Activated effector memory CD4-positive, alpha-beta T cell treated with anti-CD3 and anti-CD28 coated beads, Interleukin-2, amount 50 U/mL, for 16 hours (primary cell): Measurements from ENCODE around the gene SEC61A1.

Source experiments
- DNase-seq: peaks from one replicate; pipeline ENCODE4 v3.0.0-alpha.2; 2020

SEC61A1 gene

DNA sequence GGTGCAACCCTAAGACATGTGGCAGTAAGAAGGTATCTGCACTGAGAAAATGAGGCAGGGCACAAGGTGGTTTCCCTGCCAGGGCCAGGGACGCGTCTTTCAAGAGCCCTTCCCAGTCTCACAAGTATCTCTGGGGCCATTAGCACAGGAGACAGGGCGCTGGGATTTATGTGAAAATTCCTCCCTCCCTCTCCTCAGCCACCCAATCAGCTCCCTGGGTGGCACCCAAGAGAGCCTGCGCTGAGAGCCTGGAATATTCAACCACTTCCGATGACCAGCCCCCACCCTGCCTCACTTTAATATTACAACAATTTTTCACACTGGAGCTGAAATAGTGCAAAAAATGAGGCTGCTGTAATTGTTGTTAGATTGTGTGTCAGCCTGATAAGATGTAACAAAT is 26.1 kb downstream of the SEC61A1 start:
- no peak for DNase-seq

DNA sequence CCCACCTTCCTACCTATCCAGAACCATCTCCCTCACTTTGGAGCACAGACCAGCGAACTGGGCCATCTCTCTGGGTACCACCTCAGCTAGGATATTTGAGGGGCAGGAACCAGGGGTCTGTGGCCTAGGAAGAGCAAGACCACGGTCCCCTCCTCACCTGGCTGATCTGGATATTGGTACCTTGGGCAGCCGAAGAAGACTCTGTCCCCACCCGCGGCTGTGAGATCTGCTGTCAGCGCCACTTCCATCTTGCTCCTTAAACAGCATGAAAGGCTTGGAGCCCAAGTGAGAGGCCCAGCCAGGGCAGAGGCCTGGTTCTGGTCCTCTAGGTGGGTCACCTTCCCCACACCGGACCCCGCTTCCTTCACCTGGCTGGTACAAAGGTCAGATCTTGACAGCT is 26.6 kb downstream of the SEC61A1 start:
- no peak for DNase-seq

DNA sequence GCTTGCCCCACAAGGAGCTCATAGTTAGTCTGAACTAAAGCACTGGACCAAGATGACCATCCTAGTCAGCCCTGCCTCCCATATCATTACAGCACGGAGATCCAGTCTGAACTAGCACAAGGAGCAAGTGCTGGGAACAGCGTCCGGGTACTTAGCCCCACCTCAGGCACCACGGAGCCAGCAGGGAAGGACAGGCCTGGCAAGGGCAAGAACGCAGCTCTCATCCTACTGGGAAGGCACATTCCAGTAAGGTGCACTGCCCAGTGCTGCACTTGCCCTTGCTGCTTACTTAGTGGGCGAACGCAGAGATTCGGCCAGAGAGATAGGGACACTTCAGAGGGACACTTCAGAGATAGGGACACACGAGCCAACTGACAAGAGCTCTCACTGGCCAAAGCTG is 27.6 kb downstream of the SEC61A1 start:
- DNase-seq, result no peak

DNA sequence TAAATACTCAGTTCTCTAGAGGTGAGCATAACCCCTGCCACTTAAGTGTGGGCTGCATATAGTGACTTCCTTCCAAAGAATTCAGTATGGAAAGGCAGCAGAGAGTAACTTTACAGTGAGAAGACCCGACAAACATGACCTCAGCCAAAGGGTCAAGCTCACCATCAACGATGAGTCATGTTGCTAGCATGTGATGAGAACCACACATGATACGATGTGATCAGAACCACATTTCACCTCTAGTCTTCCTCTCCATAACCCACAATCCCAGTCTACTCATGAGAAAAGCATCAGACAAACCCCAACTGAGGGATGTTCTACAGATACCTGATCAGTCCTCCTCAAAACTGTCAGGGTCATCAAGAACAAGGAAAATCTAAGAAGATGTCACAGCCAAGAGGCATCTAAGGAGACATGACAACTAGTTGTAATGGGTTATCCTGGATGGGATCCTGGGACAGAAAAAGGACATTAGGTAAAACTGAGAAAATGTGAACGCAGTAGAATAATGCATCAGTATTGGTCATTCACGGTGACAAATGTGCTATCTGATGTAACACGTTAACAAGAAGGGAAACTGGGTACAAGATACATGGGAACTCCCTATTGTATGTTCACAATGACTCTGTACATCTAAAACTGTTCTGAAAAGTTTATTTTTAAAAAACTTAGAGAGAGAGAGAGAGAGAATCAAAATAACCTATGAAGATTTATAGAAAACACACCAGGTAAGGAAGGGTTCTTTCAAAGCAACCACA is 28.3 kb downstream of the SEC61A1 start:
- no peak for DNase-seq

DNA sequence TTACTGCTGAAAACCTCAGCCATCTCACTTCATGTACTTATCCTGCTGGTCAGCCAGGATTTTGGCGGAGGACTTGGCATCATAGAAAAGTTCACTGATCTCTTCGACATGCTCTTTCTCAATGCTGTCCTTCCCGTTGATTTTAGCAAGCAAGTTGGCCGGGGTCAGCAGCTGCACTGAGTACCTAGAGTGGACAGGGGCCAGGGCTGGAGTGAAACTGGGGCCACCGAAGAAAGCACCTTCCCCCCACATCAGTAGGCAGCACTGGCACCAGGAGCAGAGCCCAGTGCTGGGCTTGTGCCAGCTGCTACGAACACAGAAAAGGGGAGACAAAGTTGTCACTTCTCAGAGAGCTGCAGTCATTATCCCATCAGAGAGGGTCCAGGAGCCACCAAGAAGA is 29.0 kb downstream of the SEC61A1 start:
- no peak for DNase-seq

DNA sequence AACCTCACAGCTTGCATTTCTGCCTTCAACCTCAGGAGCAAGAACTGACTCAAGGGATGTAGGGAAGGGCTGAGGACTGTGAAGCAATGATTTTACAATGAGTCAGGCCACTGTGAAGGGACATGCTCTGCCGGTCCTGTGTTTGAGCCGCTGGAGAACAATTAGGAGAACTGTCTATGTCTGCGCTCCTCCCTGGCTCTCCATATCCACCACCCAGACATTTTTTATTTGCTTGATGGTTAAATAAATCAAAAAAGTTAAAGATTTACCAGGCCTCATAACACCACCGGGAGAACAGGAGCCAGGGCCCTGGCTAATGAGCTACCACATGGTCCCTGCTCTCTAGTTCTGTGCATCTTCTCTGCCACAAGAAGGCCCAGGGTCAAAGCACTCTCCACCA is 29.6 kb downstream of the SEC61A1 start:
- no peak for DNase-seq

DNA sequence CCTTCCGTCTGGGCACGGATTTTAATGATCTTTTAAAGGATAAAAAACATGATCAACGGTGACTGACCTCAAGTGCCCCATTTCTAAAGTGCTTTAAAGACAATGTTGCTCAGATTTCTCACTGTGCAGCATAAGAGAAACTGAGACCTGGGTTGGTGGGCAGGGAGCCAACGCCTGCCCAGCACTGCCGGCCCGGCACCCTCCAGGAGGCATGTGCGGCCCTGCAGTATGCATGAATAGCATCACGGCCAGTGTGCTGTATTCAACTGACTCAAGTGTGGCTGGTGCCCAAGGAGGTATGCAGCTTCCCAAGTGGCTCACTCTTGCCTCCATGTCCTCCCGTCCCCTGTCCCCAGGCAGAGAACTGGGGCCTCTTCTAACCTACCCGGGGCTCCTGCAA is 30.3 kb downstream of the SEC61A1 start:
- no peak for DNase-seq

DNA sequence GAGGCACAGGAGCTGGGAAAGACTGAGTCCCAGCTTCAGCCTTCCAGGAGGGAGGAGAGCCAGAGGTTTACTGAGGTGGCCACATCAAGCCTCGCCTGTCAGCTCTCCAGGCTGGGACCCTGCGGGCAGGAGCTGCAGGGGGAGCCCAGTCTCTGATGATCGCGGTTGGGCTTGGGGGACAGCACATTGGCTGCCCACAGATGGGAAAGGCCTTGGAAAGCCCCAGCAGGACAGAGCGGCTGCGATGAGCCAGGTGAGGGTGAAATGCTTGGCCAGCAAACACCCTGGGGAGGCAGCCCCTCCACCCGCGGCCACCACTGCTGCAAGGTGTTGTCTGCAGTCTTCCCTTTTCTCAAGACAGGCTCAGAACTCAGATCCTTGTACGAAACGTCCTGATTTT is 31.2 kb downstream of the SEC61A1 start:
- no peak for DNase-seq

DNA sequence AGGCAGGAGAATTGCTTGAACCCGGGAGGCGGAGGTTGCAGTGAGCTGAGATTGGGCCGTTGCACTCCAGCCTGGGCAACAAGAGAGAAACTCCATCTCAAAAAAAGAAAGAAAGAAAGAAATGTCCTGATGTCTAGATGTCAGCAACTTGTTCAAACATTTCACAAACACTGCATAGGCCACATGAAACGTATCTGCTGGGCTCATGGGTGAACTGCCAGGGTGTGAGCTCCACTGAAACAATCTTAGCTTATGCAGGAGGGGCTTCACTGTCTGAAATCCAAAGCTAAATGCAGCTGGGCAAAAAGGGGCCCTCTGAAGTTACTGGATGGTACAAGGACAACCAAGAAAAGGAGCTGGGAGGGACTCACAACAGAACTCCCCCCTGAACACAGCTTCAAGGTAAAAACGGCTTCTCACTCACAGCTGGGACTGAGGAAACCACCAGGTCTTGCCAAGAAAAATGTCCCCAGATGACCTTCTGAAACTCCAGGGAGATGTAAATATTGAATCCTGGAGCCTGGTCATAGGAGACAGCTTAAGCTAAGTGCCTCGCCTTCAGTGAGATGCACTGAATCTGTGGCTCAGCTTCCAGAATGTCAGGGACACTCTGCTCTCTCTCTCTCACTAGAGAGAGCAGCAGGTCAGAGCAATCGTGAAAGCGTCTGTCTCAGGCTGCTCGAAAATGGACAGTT is 31.9 kb downstream of the SEC61A1 start:
- DNase-seq, result no peak

DNA sequence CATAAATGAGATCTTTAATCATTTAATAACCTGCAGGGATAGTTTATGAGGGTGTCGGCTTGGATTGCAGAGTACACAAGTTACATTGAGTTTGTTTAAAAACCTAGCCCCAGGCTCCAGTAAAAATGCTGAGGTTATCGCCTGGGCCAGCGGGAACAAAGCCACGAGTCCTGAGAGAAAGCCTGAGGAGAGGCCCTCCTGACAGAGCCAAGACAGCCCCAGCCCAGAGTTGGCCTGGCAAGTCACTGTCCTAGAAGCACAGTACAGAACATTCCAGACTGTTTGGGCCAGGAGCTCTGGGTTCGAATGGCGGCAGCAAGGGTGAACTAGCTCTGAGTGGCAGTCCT is 32.4 kb downstream of the SEC61A1 start:
- no peak for DNase-seq

DNA sequence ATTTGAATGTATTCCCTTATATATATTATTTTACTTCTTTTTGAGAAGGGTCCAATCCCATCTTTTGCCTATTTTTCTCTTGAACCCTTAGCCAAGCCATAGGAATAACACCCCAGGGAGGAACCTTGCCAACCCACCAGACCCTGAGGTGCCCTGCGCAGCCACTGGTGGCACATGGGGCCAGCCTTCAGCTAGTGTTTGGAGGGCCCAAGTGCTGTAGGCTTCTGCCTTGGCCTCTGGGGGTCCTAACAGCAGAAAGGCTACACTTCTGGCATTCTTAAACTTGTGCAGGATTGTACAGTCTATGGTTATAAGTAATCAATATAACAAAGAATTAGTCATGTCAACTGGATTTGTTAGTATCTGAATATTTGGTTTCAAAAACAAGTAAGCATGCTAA is 36.9 kb downstream of the SEC61A1 start:
- no peak for DNase-seq

DNA sequence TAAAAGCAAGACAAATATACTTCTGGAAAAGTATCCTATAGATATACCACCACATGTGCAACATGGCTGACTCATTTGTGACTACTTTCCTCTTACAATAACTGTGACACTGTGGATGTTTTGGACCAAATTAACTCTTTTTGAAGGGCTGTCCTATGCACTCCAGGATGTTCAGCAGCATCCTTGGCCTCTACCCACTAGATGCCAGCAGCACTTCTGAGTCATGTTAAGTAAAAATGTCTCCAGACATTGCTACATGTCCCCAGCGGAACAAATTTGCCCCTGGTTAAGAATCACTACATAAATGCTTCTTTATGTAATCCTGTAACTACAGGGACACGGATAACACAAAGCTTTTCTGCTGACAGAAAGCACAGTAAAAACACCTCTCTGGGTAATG is 39.3 kb downstream of the SEC61A1 start:
- no peak for DNase-seq

DNA sequence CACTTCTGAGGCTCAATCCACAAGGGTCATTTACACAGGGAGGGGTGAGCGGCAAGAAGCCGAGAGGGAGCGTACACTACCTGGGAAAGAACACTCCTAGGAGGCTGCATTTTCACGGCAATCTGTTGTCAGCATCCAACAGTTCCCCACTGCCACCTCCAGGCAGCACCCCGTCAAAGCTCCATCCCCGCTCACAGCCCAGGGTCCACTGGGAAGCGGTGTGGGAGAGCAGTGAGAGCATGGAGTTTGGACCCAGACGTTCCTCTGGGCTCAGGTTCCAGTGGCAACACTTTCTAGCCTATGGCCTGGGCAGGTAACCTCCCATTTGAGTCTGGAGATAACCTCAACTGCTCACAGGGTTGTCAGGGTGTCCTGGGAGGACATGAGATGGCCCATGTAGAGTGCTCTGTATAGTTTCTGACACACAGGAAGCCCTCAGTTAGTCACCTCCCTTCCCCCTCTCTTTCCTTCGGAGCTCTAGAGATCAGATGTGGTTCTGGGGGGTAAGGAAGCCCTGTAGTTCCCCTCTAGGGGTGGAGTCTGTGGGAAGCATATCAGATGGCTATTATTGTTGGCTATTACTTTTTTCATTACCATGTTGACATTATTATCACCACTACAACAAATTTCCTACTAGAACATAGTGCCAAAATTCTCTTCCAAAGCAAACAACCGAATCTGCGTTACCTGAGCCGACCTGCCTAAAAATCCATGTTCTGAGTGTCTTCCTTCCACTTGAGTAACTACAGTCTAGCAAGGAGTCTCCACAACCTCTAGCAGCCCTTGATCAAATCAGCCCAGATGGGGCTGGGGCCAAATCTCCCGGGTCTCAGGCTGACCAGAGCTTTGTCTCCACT is 42.3 kb downstream of the SEC61A1 start:
- no peak for DNase-seq

DNA sequence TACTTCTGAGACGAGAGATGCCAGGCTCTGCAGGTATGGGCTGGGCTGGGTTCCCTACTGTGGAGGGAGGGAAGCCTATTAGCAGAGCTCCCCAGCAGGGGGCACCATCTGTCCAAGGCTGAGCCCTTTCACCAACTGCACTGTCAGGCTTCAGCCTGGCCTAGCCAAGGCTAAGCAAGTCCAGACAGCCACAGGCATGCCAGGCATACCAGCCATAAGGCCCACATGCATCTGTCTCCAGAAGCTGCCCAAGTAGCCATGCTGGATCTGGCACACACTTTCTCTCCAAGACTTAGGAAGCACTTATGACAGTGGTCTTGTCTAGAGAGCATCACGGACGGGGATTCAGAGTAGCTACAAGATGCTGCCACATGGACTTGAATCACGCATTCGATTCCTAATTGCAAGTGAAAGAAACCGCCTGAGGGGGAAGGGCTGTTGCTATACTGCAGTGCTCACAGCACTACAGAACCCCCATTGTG is 43.0 kb downstream of the SEC61A1 start:
- peak; percentile 92 for DNase-seq

DNA sequence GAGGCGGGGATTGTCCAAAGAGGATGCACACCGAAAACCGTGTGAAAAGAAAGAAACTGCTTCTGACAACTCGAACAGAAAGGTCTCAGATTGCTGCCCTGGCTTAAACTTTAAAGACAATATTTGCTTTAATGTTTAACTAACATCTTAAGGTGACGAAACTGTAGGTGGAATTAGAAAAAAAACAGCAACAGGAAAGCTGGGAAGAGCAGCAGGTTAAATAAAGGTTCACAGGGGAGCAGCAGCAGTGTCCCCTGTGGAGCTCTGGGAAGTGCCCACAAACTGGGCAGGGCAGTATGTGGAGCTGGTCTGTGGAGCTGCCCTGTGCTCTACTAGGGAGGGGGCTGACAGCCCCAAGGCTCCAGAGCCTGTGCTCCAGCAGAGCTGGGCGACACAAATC is 46.0 kb downstream of the SEC61A1 start:
- DNase-seq, result no peak

DNA sequence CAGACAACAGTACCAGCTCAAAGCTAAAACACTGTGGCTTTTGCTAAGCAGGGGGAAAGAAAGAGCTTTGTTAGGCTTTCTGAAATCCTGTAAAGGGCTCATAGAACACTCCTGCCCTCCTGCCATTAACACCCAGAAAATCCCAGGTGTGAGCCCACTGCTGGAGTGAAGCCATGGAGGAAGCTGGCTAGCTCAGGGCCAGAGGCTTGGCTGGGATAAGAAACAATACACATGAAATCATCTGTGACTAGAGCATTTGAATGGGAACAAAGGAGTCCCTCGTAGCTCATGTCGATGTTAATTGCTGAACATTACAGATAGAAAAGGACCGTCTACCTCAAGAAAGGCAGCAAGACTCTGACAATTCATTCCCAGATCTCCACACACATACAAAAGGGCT is 47.9 kb downstream of the SEC61A1 start:
- DNase-seq, result no peak

DNA sequence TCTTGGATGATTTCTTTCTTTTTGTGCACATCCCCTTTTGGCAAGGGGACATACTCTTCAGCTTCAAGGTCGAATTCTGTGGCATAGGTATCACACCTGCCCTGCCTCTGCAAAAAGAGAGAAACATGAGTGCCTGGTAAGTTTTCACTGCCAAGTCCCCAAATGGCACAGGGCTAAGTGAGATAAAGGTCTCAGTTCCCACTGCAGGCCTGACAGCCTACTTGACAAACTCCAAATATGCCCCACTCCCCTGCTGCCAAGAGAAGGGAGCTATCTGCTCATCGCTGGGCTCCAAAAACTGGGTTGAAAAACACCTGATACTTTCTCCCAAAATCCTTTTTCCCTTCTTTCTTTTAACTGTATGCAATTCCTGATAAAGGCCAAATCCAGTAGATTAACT is 48.4 kb downstream of the SEC61A1 start:
- no peak for DNase-seq

DNA sequence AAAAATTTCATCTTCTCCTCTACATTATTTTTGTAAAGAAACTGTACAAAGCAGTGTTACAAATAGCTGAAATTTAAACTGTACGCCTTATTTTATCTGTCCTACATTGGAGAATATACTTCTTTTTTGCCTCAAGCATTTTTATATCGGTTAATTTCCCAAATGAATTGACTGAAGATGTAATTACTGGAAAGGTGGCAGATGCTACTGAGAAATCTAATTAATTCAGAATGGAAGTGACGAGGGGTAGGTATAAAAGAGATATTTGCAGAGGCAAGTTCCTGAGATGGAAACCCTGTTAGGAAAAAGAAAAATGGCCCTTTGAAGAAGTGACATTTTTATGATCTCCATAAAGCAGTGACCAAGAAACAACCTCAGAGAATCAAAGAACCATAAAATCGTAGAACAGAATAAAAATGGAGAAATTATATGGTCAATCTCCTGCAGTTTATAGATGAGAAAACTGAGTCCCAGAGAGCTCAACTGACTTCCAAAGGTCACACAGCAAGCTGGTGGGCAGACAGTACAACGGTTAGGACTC is 51.0 kb downstream of the SEC61A1 start:
- DNase-seq, result no peak

DNA sequence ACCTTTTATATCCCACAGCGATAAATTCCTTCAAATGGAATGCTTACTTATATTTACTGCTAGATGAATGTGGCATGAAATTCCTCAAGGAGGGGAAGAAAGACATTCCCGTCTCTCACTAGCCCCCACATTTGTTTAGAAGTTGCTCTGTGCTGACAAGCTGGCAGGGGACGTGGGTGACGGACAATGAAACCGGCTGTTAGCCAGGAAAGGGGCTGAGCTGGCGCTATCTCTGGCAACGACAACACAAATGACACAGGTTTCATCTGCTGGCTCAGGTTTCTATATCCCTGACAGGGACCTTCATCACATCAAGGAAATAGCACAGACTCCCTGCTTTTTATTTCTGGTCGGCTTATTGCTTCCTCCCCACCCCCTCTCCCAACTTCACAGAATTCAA is 55.6 kb downstream of the SEC61A1 start:
- no peak for DNase-seq

DNA sequence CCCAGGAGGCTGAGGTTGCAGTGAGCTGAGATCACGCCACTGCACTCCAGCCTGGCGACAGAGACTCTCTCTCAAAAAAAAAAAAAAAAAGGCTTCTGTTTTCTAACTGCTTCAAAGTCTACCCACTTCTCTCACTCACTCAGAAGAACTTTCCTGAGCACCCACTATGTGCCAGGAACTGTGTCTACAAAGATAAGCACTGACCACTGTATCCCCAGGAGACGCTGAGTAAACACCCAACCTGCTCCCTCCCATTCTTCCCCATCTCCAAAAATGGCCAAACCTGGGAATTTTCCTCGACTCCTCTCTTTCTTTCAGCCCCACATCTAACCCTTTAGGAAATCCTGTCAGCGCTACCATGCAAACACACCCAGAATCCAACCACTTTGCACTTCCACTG is 58.9 kb downstream of the SEC61A1 start:
- no peak for DNase-seq

DNA sequence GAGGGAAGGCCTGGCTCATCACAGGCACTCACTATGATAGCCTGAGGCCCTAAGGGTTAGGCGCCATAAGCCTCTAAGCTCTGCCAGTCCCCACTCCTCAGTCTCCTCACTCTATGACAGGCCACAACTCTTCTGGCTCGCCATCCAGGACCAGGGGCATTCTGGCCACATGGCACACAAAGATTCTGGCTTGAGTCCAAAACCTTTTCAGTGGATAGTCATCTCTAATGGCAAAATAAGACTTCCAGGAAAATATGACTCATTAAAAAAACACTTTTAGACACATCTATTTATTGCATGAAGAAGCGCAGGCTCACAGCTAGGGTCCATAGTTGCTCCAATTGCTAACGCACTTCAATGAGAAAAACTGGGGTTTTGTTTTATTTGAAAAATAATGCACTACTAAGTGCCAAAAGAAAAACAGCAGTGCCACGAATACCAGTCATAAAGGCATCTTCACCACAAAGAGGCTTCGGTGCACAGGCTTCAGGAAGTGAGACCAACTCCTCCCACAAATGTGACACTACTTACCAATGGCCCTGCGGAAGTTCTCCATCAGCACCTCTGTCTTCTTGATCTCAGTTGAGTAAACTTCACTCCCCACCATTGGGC is 60.2 kb downstream of the SEC61A1 start:
- DNase-seq, result peak; percentile 76

DNA sequence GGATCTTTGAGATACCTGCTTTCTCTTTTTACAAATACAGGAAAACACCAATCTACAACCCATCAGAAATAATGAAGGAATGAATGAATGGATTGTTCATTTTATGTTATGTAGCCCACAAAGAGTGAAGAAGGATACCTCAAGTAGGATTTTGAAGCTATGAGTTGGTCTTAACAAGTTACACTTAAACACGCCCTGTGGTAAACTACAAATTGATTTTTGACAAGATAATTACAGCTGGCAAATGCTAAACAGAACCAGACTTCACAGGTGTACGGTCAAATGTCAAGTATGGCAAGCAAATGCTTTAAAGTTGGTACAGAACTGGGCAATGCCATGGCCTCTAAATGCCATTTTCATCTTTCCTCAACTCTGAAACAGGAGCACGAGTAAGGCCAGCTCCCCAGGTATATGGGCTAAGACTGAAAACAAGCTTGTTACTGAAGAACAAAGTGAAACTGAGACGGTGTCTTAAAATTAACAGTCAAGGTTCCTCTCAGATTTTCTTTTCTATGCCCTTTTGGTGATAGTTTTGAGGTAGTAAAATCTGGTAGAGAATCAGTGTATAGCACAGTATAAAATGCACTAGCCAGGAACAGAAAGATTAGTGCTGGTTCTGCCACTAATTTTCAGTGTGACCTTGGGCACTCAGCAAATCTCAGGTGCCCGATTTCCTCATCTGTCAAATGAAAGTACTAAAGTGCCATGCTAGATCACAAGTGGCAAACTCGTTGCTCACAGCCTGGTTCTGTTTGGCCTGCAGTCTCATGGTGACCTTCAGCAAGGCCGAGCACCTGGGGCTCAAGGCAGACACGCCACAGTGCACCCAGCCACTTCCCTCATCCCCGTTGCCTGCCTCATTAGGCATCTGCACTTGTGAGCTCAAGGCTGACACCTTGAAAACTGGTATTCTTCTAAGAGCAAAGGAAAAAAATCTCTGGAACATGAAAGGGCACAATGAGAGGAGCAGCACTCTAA is 61.9 kb downstream of the SEC61A1 start:
- DNase-seq, result peak; percentile 64
